Activated naive CD4-positive, alpha-beta T cell treated with anti-CD3 and anti-CD28 coated beads, Interleukin-2, amount 50 U/mL, for 72 hours (primary cell): ENCODE measurements around the gene BCL2L12. TPM values are rescaled to one million over a fixed set of nuclear protein-coding genes. Genes with fewer than 3 reads are reported as not detected.

Source experiments
- ATAC-seq, 2 donors: fragments of 150-1000 bp; cut with Tn5 transposase; 2 replicates each; pipeline ENCODE4 v1.10.0; 2021; ENCODE audit warnings: mild to moderate bottlenecking in 2 of 2, moderate library complexity in 2 of 2
- DNase-seq, 2 donors: peaks; one replicate each; pipeline ENCODE4 v3.0.0; 2021 to 2022; ENCODE audit warnings: low spot score in 2 of 2
- H3K27ac Mint-ChIP-seq, 2 donors: one replicate each; pipeline ENCODE4 v1.8.0; 2022; ENCODE audit warnings: mild to moderate bottlenecking in 2 of 2, mixed read lengths in 2 of 2
- H3K36me3 Mint-ChIP-seq, 2 donors: one replicate each; pipeline ENCODE4 v1.8.0; 2022; ENCODE audit warnings: mixed read lengths in 2 of 2
- H3K9me3 Mint-ChIP-seq, 2 donors: one replicate each; pipeline ENCODE4 v1.8.0; 2022; ENCODE audit warnings: mixed read lengths in 2 of 2
- total RNA-seq, 2 donors: library from RNA; stranded (reverse); gene quantifications; one replicate each; pipeline ENCODE4 v1.2.3, GENCODE V29; 2022

Gene BCL2L12
- total RNA-seq, 2 donors from 2014 or later, result 69.6 to 93.4 TPM

GRCh38 chr19:49639401-49640112, 26.2 kb upstream of the BCL2L12 start:
- H3K27ac Mint-ChIP-seq, result peak overlapping the region; percentile 61 to 86
- DNase-seq, result no peak
- no peaks in the 10 kb centered on the region for H3K9me3 Mint-ChIP-seq
- no peak for ATAC-seq
- peaks cover 12 to 15% of the 10 kb centered on the region in 2 donors for H3K36me3 Mint-ChIP-seq

GRCh38 chr19:49640113-49640898, 25.4 kb upstream of the BCL2L12 start, which contains the start of gene RRAS:
RRAS (minus strand) TSS chr19:49640143; CDS start chr19:49640098, 45 bp downstream.
- ATAC-seq, result peak; percentile 74 to 78

GRCh38 chr19:49641688-49642491, 23.8 kb upstream of the BCL2L12 start, which contains the start of gene SCAF1:
SCAF1 (plus strand) TSS chr19:49642209; CDS start chr19:49645027, 2,818 bp downstream.
- DNase-seq (peak; percentile 99 to 100), ATAC-seq (peak; percentile 69 to 75)
- Mint-ChIP-seq H3K27ac (peak within 1 kb of the TSS; percentile 99), H3K9me3 (no peaks in the 10 kb centered on the region), H3K36me3 (peaks cover 15 to 18% of the 10 kb centered on the region in 2 donors)

More at GRCh38 chr19:49640113-49640898, 25.4 kb upstream of the BCL2L12 start, which contains the start of gene RRAS:
- peak; percentile 99 to 100 for DNase-seq
- H3K9me3 Mint-ChIP-seq, result no peaks in the 10 kb centered on the region
- peaks cover 12 to 15% of the 10 kb centered on the region in 2 donors for H3K36me3 Mint-ChIP-seq
- peak within 1 kb of the TSS; percentile 99 for H3K27ac Mint-ChIP-seq

GRCh38 chr19:49642492-49643035, 23.2 kb upstream of the BCL2L12 start:
- Mint-ChIP-seq H3K36me3 (peaks cover 15 to 19% of the 10 kb centered on the region in 2 donors), H3K9me3 (no peaks in the 10 kb centered on the region), H3K27ac (peak overlapping the region; percentile 99)
- DNase-seq (no peak), ATAC-seq (no peak)

- Mint-ChIP-seq H3K27ac (peak overlapping the region; percentile 99), H3K36me3 (peaks cover 15 to 19% of the 10 kb centered on the region in 2 donors), H3K9me3 (no peaks in the 10 kb centered on the region)
- ATAC-seq, result no peak
- DNase-seq, result no peak
Observed at GRCh38 chr19:49643466-49643865, 22.3 kb upstream of the BCL2L12 start.

- H3K27ac Mint-ChIP-seq, result peak overlapping the region in 1 of 2 donors; percentile 22
- DNase-seq (no peak), ATAC-seq (no peak)
- no peaks in the 10 kb centered on the region for H3K9me3 Mint-ChIP-seq
- H3K36me3 Mint-ChIP-seq, result peaks cover 12 to 16% of the 10 kb centered on the region in 2 donors
Observed at GRCh38 chr19:49645592-49645991, 20.1 kb upstream of the BCL2L12 start.

- H3K36me3 Mint-ChIP-seq, result peaks cover 7 to 12% of the 10 kb centered on the region in 2 donors
- no peaks in the 10 kb centered on the region for H3K9me3 Mint-ChIP-seq
- no peak for ATAC-seq
- no peak for DNase-seq
- H3K27ac Mint-ChIP-seq, result peak overlapping the region in 1 of 2 donors; percentile 65
Observed at GRCh38 chr19:49645995-49646394, 19.7 kb upstream of the BCL2L12 start.

- no peak for ATAC-seq
- Mint-ChIP-seq H3K9me3 (no peaks in the 10 kb centered on the region), H3K36me3 (peaks cover 7 to 12% of the 10 kb centered on the region in 2 donors), H3K27ac (no peak overlapping the region)
- DNase-seq, result no peak
Observed at GRCh38 chr19:49646586-49646985, 19.1 kb upstream of the BCL2L12 start.

GRCh38 chr19:49651029-49651819, 14.5 kb upstream of the BCL2L12 start:
- ATAC-seq (no peak), DNase-seq (no peak)
- peaks cover 0 to 6% of the 10 kb centered on the region in 2 donors for H3K36me3 Mint-ChIP-seq
- H3K27ac Mint-ChIP-seq, result no peak overlapping the region
- H3K9me3 Mint-ChIP-seq, result no peaks in the 10 kb centered on the region

GRCh38 chr19:49651820-49652550, 13.7 kb upstream of the BCL2L12 start:
- no peak for DNase-seq
- no peak overlapping the region for H3K27ac Mint-ChIP-seq
- H3K36me3 Mint-ChIP-seq, result peaks cover 0 to 6% of the 10 kb centered on the region in 2 donors
- no peak for ATAC-seq
- no peaks in the 10 kb centered on the region for H3K9me3 Mint-ChIP-seq

GRCh38 chr19:49652551-49653465, 12.9 kb upstream of the BCL2L12 start:
- H3K9me3 Mint-ChIP-seq, result no peaks in the 10 kb centered on the region
- ATAC-seq (no peak), DNase-seq (no peak)
- peaks cover 0 to 6% of the 10 kb centered on the region in 2 donors for H3K36me3 Mint-ChIP-seq
- no peak overlapping the region for H3K27ac Mint-ChIP-seq

- ATAC-seq (no peak), DNase-seq (no peak)
- H3K9me3 Mint-ChIP-seq, result no peaks in the 10 kb centered on the region
- H3K36me3 Mint-ChIP-seq, result peaks cover 0 to 6% of the 10 kb centered on the region in 2 donors
- H3K27ac Mint-ChIP-seq, result no peak overlapping the region
Observed at GRCh38 chr19:49653466-49653806, 12.3 kb upstream of the BCL2L12 start.

GRCh38 chr19:49654581-49654980, 11.2 kb upstream of the BCL2L12 start:
- no peaks in the 10 kb centered on the region for H3K9me3 Mint-ChIP-seq
- H3K27ac Mint-ChIP-seq, result peak overlapping the region in 1 of 2 donors; percentile 40
- peaks cover 0 to 6% of the 10 kb centered on the region in 2 donors for H3K36me3 Mint-ChIP-seq
- ATAC-seq (no peak), DNase-seq (no peak)
